PC-9 (cell line): Measurements from ENCODE around the gene CEP131. TPM values are rescaled to one million over a fixed set of nuclear protein-coding genes. Genes with fewer than 3 reads are reported as not detected.

Experiments
- BruUV-seq: library from RNA; stranded (reverse); fragments of 400-500 nt; replicated peaks from 2 replicates; lab custom pipeline; 2021; lab: Mats Ljungman, UMichigan
- CTCF ChIA-PET: fragments of 300-600 bp; sonication (Branson Sonifier 250); formaldehyde crosslinking; loops from one replicate; lab custom pipeline; 2022; ENCODE audit warnings: antibody characterized with exemption; lab: Charles Lee
- POLR2A ChIA-PET: fragments of 300-600 bp; sonication (Branson Sonifier 250); formaldehyde crosslinking; loops from one replicate; lab custom pipeline; 2022; ENCODE audit warnings: antibody characterized with exemption; ENCODE audit not compliant: unreplicated experiment; lab: Charles Lee
- DNase-seq, 2 experiments: peaks; one replicate each; pipeline versions ENCODE4 v3.0.0 to v3.0.0-alpha.2; 2015 to 2022; ENCODE audit warnings: mixed read lengths in 1 of 2
- H2AFZ ChIP-seq: fragments of 200-600 bp; sonication (generic); 2 replicates; pipeline ENCODE4 v1.8.1; 2017; ENCODE audit warnings: antibody characterized with exemption
- H3F3A ChIP-seq: fragments of 200-600 bp; sonication (generic); 2 replicates; pipeline ENCODE4 v1.8.1; 2017; ENCODE audit warnings: antibody characterized with exemption, mild to moderate bottlenecking, low read depth; ENCODE audit not compliant: insufficient read depth
- H3K27ac ChIP-seq: fragments of 200-600 bp; sonication (generic); 2 replicates; pipeline ENCODE4 v1.6.1; 2016; ENCODE audit warnings: mixed run types
- H3K27me3 ChIP-seq: fragments of 200-600 bp; sonication (generic); 2 replicates; pipeline ENCODE4 v1.6.1; 2016; ENCODE audit warnings: low read depth, mixed run types; ENCODE audit not compliant: insufficient read depth
- H3K36me3 ChIP-seq: fragments of 200-600 bp; sonication (generic); 2 replicates; pipeline ENCODE4 v1.6.1; 2016; ENCODE audit warnings: low read depth, mixed run types
- H3K4me1 ChIP-seq: fragments of 200-600 bp; sonication (generic); replicated peaks from 2 replicates; pipeline ENCODE4 v1.6.1; 2016; ENCODE audit warnings: mixed run types; ENCODE audit not compliant: insufficient read depth
- H3K4me2 ChIP-seq: fragments of 200-600 bp; sonication (generic); 2 replicates; pipeline ENCODE4 v1.6.1; 2017; ENCODE audit warnings: mixed run types
- H3K4me3 ChIP-seq: fragments of 200-600 bp; sonication (generic); 2 replicates; pipeline ENCODE4 v1.6.1; 2016; ENCODE audit warnings: mixed run types
- H3K79me2 ChIP-seq: fragments of 200-600 bp; sonication (generic); 2 replicates; pipeline ENCODE4 v1.6.1; 2017; ENCODE audit warnings: low read depth, mixed run types
- H3K9me2 ChIP-seq: fragments of 200-600 bp; sonication (generic); 2 replicates; pipeline ENCODE4 v1.8.1; 2017; ENCODE audit warnings: mild to moderate bottlenecking; ENCODE audit not compliant: insufficient read depth
- H3K9me3 ChIP-seq: fragments of 200-600 bp; sonication (generic); 2 replicates; pipeline ENCODE4 v1.8.1; 2016; ENCODE audit warnings: low read depth; ENCODE audit not compliant: insufficient read depth
- H4K20me1 ChIP-seq: fragments of 200-600 bp; sonication (generic); 2 replicates; pipeline ENCODE4 v1.8.1; 2017; ENCODE audit not compliant: insufficient read depth
- EZH2 ChIP-seq: fragments of 200-600 bp; sonication (generic); IDR thresholded peaks from 2 replicates; pipeline ENCODE4 v1.8.0; 2017; ENCODE audit warnings: antibody characterized with exemption, low read depth
- intact Hi-C: fragments of 100-400 bp; cut with micrococcal nuclease; formaldehyde crosslinking; loops from one replicate; pipeline ENCODE4 v1.10.0; 2022; ENCODE audit not compliant: unreplicated experiment
- total RNA-seq: library from RNA; stranded (reverse); gene quantifications from 2 replicates; pipeline ENCODE4 v1.2.3, GENCODE V29; 2021
- TF ChIP-seq, protein P1 (sequence below): fragments of 200-600 bp; sonication (generic); conservative IDR thresholded peaks from 2 replicates; pipeline ENCODE4 v1.6.1; 2017; ENCODE audit warnings: mixed run types, antibody characterized with exemption, mild to moderate bottlenecking, moderate library complexity

The CEP131 gene
- total RNA-seq, 1 experiment from 2014 or later: 24.4 TPM

DNA sequence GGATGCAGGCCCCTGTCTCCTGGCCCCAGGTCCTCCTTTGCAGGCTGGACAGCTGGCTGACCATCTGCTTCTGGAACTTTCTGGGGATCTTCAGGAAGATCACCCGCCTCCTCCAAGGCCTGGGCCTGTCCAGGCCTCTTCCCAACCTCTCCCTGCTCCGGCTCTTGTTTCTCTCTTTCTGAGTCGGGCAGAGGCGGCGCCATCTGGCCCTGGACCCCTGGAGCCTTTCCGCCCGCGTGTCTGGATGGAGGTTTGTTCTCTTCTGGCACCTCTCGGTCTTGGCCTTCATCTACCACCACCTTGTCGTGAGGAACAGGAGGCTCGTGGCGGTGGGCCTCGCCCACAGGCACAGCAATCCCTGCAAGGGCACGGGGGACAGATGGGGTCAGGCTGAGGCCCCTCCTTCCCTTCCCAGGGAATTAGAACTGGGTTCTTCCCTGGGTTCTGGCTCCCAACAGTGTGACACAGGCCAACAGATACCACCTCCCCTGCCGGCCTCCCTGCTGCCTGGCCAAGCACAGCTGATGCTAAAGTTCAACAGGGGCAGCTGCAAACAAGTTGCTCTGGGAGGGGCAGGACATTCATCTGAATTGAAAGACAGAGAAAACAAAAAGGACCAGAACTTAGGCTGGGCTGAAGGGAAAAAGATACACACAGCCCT is 29.7 kb upstream of the CEP131 start:
- no peaks in the 10 kb centered on the region for H3K27me3 ChIP-seq
- no peak overlapping the region for H3K4me2 ChIP-seq
- no peaks in the 10 kb centered on the region for H3K9me2 ChIP-seq
- intact Hi-C loops: loop anchor here (5.0 kb wide), 1 partner anchor 145 kb away; the partner anchor contains the start of gene BAHCC1
- H3K79me2 ChIP-seq: no peaks in the 10 kb centered on the region
- BruUV-seq: no TSS peak
- no peaks in the 10 kb centered on the region; the same call in 1 of the 2 replicates for H3F3A ChIP-seq
- H3K9me3 ChIP-seq: no peaks in the 10 kb centered on the region
- H3K36me3 ChIP-seq: no peaks in the 10 kb centered on the region
- CTCF ChIA-PET: interaction anchor here (0.6 kb wide), 1 partner anchor 177 kb away, joined by 5 read pairs; no protein-coding TSS in a partner anchor
- TF ChIP-seq, protein P1, sequence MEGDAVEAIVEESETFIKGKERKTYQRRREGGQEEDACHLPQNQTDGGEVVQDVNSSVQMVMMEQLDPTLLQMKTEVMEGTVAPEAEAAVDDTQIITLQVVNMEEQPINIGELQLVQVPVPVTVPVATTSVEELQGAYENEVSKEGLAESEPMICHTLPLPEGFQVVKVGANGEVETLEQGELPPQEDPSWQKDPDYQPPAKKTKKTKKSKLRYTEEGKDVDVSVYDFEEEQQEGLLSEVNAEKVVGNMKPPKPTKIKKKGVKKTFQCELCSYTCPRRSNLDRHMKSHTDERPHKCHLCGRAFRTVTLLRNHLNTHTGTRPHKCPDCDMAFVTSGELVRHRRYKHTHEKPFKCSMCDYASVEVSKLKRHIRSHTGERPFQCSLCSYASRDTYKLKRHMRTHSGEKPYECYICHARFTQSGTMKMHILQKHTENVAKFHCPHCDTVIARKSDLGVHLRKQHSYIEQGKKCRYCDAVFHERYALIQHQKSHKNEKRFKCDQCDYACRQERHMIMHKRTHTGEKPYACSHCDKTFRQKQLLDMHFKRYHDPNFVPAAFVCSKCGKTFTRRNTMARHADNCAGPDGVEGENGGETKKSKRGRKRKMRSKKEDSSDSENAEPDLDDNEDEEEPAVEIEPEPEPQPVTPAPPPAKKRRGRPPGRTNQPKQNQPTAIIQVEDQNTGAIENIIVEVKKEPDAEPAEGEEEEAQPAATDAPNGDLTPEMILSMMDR: no peak
- no peak for TF ChIP-seq EZH2
- H4K20me1 ChIP-seq: no peaks in the 10 kb centered on the region
- POLR2A ChIA-PET: interaction anchor here (0.7 kb wide), 1 partner anchor 260 kb away, joined by 6 read pairs; no protein-coding TSS in a partner anchor
- no peaks in the 10 kb centered on the region for H3K4me1 ChIP-seq
- no peak overlapping the region for H2AFZ ChIP-seq
- no peak for DNase-seq
- no peak overlapping the region for H3K4me3 ChIP-seq
- H3K27ac ChIP-seq: no peak overlapping the region

GRCh38 chr17:81251709-81252301 is 29.0 kb upstream of the CEP131 start:
- CTCF ChIA-PET: no interaction called here
- TF ChIP-seq, protein P1: no peak
- no peak for TF ChIP-seq EZH2
- Histone ChIP-seq H3K9me3 (no peaks in the 10 kb centered on the region), H3F3A (no peaks in the 10 kb centered on the region; the same call in 1 of the 2 replicates), H2AFZ (no peak overlapping the region), H4K20me1 (no peaks in the 10 kb centered on the region), H3K79me2 (no peaks in the 10 kb centered on the region), H3K27ac (no peak overlapping the region), H3K4me3 (no peak overlapping the region), H3K27me3 (no peaks in the 10 kb centered on the region), H3K4me2 (no peak overlapping the region), H3K4me1 (no peaks in the 10 kb centered on the region), H3K9me2 (no peaks in the 10 kb centered on the region), H3K36me3 (no peaks in the 10 kb centered on the region)
- POLR2A ChIA-PET: no interaction called here
- BruUV-seq: no TSS peak
- intact Hi-C loops: loop anchor here (5.0 kb wide), 1 partner anchor 145 kb away; the partner anchor contains the start of gene BAHCC1
- no peak for DNase-seq

GRCh38 chr17:81251094-81251708 is 28.4 kb upstream of the CEP131 start:
- POLR2A ChIA-PET: no interaction called here
- no peaks in the 10 kb centered on the region for H3K9me2 ChIP-seq
- H2AFZ ChIP-seq: no peak overlapping the region
- no peak overlapping the region for H3K4me3 ChIP-seq
- H3K9me3 ChIP-seq: no peaks in the 10 kb centered on the region
- H3K4me2 ChIP-seq: no peak overlapping the region
- BruUV-seq: no TSS peak
- no peak for TF ChIP-seq EZH2
- TF ChIP-seq, protein P1: no peak
- intact Hi-C loops: loop anchor here (5.0 kb wide), 1 partner anchor 146 kb away; the partner anchor contains the start of gene BAHCC1
- CTCF ChIA-PET: no interaction called here
- H3F3A ChIP-seq: no peaks in the 10 kb centered on the region; the same call in 1 of the 2 replicates
- no peak for DNase-seq
- no peaks in the 10 kb centered on the region for H3K79me2 ChIP-seq
- H3K4me1 ChIP-seq: no peaks in the 10 kb centered on the region
- H4K20me1 ChIP-seq: no peaks in the 10 kb centered on the region
- no peak overlapping the region for H3K27ac ChIP-seq
- no peaks in the 10 kb centered on the region for H3K36me3 ChIP-seq
- no peaks in the 10 kb centered on the region for H3K27me3 ChIP-seq
